GM21360 (cell line): ENCODE data around the gene THAP2.
A peak's percentile ranks its signal among the peaks of the same experiment; 100 is the strongest.

Source experiments
- ATAC-seq: cut with Tn5 transposase; IDR thresholded peaks from one replicate; pipeline ENCODE4 v1.9.1; 2021; ENCODE audit warnings: mild to moderate bottlenecking, moderate library complexity; ENCODE audit not compliant: unreplicated experiment

THAP2 gene

DNA sequence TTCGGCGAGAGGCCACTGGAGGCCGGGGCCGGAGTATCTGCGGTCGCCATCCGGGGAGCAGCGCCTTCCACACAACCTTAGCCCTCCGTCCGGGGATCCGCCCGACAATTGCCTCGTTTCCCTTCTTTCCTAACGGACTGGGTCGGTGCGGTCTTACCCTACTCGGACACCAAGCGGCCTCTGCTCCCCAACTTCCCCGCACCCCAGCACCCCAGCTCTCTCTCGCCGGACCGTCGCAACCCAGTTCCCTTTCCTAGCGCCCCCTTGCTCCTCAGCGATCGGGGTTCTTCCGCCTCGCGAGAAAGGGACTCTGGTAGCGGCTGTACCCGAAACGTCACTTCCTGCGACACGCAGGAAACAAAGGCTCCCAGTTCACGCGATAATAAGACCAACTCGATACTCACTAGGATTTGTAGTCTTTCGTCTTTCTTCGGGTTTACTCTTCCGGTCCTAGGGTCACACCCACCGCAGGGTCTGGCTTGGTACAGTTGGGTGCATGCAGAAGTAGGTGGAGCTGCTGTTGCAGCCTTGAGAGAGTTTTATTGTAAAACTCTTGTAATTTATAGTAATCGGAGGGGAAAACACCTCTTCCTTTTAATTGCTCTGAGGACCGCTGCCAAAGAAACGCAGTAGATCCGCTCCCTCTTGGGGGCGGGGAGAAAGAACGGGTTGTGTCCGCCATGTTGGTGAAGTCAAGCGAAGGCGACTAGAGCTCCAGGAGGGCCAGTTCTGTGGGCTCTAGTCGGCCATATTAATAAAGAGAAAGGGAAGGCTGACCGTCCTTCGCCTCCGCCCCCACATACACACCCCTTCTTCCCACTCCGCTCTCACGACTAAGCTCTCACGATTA is at the start of gene THAP2, which contains the start of gene ZFC3H1:
Gene THAP2 (plus strand): TSS at position 741 of the 850 bp plus-strand sequence. CDS start 209 bp downstream, outside the sequence.
Gene ZFC3H1 (minus strand): TSS at position 288 of the 850 bp plus-strand sequence. CDS start 238 bp downstream, at position 50.
- peak; percentile 90 for ATAC-seq

DNA sequence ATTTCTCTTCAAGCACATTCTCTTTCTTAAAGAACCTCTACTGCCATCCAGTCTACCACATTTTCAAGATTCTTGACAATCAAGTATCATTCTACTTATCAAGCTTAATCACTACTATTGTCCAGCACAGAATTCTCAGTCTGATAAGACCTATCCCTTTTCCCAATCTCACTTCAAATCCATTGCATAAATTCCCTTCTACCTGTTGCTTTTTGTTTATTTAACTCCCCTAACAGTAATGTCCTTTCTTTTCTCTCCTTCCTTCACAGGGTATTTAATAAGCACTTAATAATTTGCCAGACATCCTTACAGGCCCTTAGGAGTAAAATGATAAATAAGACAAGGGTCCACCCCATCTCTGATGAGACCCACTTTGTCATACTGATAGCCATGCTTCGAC is 42.2 kb upstream of the THAP2 start:
- no peak for ATAC-seq

DNA sequence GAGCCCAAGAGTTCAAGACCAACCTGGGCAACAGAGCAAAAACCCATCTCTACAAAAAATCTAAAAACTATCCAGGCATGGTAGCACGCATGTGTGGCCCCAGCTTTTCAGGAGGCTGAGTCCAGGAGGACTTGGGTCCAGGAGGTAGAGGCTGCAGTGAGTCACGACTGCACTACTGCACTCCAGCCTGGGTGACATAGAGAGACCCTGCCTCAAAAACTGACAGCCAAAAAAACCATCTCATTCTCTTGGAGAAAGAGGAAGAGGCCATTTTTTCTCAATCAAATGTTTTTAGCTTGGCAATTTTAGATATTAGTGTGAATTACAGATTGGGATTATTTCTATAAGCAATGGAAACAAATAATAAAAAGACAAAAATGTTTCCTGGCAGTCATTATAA is 38.6 kb upstream of the THAP2 start:
- no peak for ATAC-seq

DNA sequence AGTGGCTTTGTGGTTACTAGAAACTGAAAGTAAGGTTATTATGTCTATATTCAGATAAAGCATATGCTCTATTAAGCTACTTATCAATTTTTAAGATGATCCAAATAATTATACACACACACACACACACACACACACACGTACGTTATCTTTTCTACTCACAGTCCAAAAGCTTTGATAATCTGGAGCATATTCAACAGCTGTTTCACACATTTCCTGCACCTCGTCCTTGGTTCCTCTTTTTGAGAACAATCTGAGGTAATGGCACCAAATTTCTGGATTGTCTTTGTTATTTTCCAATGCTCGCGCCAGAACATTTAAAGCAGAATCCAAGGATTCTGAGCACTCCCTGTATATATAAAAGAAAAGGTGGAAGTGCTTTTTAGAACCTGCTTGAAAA is 38.0 kb upstream of the THAP2 start:
- ATAC-seq, result peak; percentile 87

DNA sequence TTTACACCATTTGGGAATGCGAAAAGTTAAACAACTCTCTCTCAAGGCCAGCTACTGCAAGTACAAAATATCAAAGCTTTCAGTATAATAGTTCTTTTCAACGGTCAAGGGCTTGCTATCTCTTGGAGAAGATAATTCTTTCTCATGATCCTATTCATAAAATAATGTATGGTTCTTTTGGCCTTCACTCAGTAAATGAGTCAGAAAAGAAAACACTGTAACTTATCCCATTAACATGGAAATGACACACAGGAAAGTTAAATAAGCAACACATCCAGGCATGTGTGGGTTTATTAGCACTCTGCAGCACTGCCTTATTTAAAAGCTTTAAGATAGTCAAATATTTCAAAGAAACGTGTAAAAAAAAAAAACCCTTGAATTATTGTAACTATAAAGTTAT is 37.3 kb upstream of the THAP2 start:
- ATAC-seq, result no peak

DNA sequence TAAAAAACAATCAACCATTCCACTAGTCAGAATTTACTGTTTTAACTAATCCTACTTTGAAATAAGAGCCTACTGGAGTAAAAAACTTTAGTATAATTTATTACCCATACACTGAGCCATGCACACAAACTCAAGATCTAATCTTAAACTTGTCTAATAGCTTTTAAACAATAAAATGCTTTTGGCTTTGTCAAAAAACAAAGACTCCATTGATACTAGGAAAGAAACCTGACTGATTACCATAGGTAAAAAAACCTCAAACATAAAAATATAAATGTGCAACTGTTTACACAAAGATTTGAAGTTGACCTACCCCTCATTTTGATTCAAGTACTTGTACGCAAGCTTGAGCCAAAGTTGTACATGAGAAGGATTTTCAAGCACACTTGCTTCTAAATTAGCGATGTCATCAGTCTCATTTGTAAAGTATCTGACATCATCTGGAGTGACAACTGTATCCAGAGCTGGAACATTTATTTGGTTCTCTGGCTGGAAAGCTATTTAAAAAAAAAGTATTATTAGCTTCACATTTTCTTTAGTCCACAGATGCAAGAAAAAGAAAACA is 36.6 kb upstream of the THAP2 start:
- ATAC-seq, result no peak

DNA sequence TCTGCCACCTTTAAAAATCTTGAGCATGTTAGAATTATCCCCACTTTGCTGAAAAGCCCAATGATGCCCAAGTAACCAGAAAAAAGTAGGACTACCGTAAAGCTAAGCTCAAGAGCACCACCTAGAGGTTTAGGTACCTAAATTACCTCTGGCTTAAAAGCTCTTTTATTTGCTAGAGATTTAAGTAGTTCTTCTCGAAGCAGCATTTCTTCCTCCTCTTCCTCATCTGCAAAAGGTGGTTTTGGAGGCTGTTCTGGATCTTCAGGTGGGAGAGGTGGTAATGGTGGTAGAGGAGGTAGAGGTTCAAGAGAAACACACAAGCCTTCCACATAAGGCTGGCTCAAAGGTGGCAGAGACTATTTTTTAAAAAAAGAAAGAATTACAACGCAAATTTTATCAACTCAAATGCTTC is 27.4 kb upstream of the THAP2 start:
- ATAC-seq, result no peak

DNA sequence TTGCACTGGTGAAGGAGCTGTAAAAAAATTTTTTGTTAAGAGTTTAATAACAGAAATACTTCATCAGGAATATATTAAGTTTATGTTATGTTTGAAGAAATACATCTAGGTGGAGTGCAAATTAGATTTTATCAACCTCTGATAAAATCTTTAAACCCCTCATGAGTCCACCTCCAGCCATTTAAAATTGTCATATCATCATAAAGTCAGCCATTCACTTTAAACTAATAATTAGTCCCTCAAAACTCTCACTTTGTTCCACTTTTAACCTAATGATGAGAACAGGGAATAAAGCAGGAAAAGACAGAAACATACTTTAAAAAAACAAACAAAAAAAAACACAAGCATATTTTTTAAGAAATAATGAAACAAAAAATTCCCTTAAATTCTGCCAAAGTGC is 25.6 kb upstream of the THAP2 start:
- no peak for ATAC-seq

DNA sequence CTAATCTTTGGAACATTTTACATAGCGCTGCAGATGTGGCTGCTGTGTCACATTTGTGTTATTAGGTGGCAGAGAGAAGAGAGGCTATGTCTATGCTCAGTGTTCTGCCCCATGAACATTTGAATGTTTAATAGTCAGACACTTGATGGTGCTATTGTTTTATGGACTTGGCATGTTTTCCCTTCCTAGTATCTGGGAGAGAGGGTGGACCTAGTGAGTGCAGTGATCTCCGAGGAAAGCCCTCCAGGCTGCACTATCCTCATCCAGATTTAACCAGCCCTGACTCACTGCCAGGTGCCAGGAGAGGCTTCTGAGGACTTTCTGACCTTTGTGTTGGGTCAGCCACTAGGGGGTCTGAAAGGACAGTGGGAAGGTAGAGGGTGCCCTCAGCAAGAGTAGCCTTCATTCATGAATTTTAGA is 24.8 kb upstream of the THAP2 start:
- ATAC-seq, result no peak

DNA sequence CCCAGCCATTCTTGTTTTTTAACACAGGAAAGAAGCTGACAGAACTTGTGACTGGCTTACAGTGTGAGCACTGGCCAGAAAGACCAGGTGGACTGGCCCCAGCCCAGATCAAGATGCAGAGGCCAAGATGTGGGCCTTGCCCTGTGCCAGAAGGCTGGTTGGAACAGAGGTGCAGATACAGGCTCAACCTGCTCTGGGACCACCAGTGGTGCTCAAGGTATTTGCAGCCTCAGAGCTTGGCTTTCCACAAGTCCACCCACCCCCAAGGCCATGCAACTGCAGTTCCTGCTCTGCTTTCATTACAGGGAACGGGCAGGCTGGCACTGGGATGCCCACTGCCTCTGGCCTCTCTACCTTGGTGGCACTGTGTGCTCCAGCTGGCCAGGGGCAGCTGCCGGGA is 23.8 kb upstream of the THAP2 start:
- no peak for ATAC-seq

DNA sequence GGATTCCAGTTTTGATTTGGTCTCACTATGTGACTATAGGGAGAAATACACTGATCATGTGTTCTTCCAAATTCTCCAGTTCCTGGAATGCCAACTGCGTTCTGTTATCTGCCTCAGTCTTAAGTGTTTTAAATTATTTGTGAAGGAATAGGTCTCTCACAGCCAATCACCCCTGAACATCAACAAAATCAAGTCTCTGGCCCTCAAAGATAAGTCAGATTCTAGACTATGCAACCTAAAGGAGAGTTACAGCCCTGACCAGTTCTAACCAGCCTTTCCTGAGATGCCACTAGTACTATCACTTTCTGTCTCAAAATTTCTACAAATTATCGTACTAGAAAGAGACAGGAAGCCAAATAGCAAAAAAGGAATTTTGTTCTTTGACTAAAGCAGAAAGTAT is 22.7 kb upstream of the THAP2 start:
- ATAC-seq, result no peak

DNA sequence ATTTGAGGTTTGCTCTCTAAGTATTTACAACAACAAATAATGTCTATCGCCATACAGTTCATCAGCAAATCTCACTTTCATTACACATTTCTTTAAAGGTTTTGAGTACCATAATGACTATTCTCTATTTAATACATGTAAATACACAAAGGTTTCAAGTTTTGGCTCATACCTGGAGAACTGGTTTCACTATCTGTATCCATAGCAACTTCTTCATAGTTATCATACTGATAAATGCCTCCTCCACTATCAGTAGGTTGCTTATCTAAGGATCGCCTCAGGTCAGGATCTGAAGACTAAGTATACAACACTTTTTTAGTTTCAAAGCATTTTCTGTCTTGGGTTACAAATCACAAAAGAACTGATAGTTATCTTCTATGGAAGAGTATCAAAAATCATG is 21.8 kb upstream of the THAP2 start:
- no peak for ATAC-seq

DNA sequence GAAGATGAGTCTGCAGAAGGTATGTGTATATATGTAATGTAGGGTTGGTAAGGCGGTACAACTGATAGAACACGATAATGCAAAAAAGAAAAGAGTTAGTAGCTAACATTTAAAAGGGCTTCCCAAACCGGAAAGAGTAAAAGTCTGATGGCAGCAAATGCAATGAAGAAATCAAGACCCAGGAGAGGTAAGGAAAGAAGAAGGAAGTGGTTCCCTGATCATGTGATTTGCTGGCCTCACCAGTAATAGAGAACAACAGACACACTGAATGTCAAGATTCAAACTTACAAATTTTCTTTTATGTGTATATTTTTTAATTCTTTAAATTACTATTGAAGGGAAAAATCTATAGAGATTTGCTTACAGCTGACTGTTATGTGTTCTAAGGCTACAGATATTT is 18.8 kb upstream of the THAP2 start:
- ATAC-seq, result no peak

DNA sequence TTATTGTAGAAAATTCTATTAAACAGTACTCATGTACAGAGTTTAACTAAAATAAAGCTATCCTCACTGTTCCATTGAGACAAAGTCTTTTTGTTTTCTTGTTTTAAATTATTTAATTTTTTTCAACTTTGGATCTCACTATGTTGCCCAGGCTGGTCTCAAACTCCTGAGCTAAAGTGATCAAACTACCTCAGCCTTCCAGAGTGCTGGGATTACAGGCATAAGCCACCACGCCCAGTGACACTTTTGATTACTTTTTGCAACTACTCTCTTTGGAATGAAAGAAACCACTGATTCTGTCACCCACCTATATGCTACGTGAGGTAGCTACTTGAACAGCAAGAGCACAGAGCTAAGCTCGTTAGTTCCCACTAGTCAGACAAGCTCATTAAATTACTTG is 17.6 kb upstream of the THAP2 start:
- ATAC-seq, result no peak

DNA sequence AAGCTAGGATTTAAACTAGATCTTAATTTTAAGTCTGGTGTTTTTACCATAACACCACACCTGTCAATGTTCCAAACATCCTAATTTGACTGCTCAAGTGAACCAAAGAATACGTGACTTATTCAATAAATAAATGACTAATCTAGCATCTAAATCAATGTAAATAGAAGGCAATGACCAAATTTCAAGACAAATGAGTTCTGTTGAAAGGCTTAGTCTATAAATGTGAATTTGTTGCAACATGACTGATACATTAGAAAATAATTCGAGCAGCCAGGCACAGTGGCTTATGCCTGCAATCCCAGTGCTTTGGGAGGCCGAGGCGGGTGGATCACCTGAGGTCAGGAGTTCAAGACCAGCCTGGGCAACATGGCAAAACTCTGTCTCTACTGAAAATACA is 15.6 kb upstream of the THAP2 start:
- ATAC-seq, result no peak

DNA sequence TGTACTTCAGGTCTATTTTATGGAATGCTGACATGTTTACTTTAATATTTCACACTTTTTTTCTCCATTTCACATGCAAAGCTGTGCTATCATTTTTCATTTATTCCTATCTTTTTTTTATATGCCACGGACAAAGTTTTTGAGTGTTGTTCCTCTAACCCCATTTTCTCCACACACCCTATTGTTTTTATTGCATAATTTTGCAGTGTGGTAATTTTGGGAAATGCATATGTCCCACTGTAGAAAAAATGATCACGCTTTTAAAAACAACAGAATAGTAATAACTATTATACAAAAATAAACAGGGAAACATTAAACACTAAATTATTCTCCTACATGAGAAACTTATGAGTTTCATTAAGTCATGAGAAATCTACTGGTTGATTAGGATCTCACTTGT is 14.7 kb upstream of the THAP2 start:
- no peak for ATAC-seq

DNA sequence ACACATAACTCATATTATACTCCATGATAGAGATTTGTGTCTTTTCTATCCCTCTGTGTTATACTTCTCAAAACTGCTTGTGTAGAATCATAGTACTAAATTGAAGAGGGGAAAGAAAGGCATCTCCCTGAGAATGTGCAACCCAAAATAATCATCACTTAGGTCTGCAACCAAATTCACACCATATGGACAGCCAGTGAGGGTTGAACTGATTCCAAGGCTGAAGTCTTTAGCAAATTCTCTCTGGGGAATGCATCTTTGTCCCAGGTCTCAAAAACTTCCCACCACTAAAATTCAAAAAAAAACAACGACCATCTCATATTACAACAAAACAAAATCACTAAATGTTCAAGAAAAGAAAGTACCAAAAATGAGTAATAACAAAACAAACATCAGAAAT is 11.4 kb upstream of the THAP2 start:
- ATAC-seq, result no peak

DNA sequence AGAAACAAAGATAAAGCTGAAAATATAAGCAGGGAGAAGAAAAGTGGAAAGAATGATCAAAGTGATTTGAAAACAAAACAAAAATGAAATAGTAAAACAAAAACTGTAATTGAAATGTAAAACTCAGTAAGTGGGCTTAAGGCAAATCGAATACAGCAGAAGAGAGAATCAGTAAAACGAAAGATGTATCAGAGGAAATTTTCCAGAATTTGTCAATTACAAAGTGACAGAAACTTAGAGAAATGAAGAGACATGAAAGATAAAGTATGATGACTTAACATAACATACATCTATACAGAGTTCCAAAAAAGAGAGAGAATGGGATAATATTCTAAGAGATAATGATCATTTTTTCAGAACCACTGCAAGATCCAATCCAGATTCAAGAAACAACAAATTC is 11.0 kb upstream of the THAP2 start:
- ATAC-seq, result no peak

DNA sequence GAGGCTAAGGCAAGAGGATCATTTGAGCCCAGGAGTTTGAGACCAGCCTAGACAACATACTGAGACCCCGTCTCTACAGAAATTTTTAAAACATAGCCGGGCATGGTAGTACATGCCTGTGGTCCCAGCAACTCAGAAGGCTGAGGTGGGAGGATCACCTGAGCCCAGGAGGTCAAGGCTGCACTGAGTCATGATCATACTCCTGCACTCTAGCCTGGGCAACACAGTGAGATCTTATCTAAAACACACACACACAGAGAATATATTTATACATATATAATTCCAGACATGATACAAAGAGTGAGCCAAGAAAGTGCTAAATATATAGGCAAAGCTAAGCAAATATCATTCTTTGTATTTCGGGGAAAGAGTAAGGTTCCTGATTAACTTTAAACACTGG is 9.9 kb upstream of the THAP2 start:
- ATAC-seq, result no peak

DNA sequence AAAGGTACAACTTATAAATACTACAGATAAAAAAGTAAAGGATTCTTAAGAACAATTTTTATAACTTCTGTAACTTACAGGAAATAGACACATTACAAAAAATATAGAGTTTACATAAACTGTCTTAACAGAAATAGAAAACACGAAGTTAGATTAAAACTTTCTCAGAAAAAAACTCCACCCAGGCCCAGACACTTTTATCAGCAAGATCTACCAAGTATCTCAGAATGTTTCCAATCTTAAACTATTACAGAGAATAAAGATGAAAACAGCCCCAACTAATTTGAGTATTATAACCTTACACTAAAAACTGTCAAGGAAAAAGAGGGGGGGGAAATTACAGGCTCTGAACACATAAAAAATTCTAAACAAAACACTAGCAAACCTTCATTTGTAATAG is 8.6 kb upstream of the THAP2 start:
- ATAC-seq, result no peak

DNA sequence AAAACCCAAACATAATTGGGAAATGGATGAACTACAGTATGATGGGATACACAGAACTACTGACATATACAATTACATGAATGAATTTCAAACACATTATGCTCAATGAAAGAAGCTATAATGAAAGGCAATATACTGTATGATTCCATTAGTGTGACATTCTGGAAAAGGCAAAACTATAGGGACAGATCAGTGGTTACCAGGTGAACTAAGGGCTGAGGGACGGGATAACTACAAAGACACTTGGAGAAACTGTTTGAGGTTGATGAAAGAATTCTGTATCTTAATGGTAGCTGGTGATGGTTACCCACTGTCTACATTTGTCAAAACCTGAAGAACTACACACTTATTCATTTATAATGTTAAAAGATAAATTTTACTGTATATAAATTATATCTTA is 8.2 kb upstream of the THAP2 start:
- ATAC-seq, result no peak

DNA sequence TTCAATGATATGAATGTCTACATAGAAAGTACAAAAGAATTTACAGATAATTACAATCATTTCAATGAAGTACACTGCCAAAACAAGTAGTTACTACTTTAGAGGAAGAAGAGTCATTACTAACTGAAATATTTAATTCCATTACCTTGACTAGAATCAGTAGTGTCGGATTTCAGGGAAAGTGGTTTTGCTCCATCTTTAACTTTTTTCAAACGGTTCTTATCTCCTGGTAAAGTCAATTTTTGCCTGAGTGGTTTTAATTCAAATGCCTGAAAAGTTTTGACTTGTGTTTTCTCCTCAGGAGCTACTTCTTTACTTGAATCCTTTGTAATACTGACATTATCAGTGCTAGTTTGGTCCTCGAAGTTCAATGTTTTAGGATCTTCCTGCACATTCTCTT is 7.4 kb upstream of the THAP2 start:
- no peak for ATAC-seq
